Spleen (tissue), 7 donors: ENCODE measurements around the gene CRACDL.

Source experiments
- POLR2A ChIP-seq, 3 donors: fragments of 450-650 bp; IDR thresholded peaks; one replicate each; pipeline ENCODE4 v1.5.1; 2017; ENCODE audit warnings: antibody characterized with exemption in 3 of 3, mild to moderate bottlenecking in 1 of 3
- POLR2AphosphoS5 ChIP-seq, 3 donors: sonication (generic); formaldehyde crosslinking; IDR thresholded peaks; one replicate each; pipeline ENCODE4 v1.5.1; 2017; ENCODE audit warnings: antibody characterized with exemption in 3 of 3
- TF ChIP-seq, protein P1 (sequence below), 11 experiments: fragments of 200-600 bp in 7 of 11; fragments of 450-650 bp in 4 of 11; sonication (generic) in 4 of 11; IDR thresholded peaks in 8 of 11; conservative IDR thresholded peaks in 3 of 11; 1 replicate in 7 of 11; 2 replicates in 4 of 11; pipeline versions ENCODE4 v1.4.0 to v1.8.0; 2016 to 2021; ENCODE audit warnings: antibody characterized with exemption in 11 of 11, inconsistent platforms in 4 of 11, mild to moderate bottlenecking in 1 of 11
- donor health status: DM: no; HTN: no; CAD: no; lungs with moderate emphysema.
- donor health status: DM: no; HTN: no; CAD: no.
- donor health status: DM: no; HTN: no; CAD: no.

DNA sequence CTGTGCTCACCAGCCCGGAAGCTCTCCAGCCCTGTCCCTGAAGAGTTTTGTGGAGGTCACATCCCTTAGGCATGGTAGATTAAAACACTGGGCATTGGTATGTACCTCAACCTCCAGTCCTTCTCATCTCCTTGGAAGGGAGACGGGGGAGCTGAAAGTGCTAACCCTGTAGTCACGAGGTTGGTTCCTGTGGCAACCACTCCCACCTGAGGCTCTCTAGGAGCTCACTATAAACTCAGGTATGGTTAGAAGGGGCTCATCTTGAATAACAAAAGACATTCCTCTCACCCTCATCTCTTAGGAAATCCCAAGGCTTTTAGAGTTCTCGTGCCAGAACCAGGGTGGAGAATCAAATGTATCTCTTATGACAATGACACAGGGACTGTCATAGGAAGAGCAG is 162.1 kb downstream of the CRACDL start:
- TF ChIP-seq, protein P1, sequence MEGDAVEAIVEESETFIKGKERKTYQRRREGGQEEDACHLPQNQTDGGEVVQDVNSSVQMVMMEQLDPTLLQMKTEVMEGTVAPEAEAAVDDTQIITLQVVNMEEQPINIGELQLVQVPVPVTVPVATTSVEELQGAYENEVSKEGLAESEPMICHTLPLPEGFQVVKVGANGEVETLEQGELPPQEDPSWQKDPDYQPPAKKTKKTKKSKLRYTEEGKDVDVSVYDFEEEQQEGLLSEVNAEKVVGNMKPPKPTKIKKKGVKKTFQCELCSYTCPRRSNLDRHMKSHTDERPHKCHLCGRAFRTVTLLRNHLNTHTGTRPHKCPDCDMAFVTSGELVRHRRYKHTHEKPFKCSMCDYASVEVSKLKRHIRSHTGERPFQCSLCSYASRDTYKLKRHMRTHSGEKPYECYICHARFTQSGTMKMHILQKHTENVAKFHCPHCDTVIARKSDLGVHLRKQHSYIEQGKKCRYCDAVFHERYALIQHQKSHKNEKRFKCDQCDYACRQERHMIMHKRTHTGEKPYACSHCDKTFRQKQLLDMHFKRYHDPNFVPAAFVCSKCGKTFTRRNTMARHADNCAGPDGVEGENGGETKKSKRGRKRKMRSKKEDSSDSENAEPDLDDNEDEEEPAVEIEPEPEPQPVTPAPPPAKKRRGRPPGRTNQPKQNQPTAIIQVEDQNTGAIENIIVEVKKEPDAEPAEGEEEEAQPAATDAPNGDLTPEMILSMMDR (IDR thresholded peaks at IDR 0.05 in 8 of 11, conservative IDR thresholded peaks at IDR 0.05 in 3 of 11): no peak
- TF ChIP-seq POLR2A (IDR thresholded peaks at IDR 0.05) (no peak), POLR2AphosphoS5 (IDR thresholded peaks at IDR 0.05) (no peak)
